Measurements from ENCODE around the gene TRPM3. TPM values are rescaled to one million over a fixed set of nuclear protein-coding genes. Genes with fewer than 3 reads are reported as not detected.

TRPM3 gene
- total RNA-seq, 1 experiment from 2014 or later, result not detected

GRCh38 chr9:70805949-70806348 lies 315.5 kb downstream of the TRPM3 start:
- Histone ChIP-seq H3K27me3 (replicated peaks; ENCODE audit: control insufficient read depth, insufficient read depth, low read length) (no peaks in the 10 kb centered on the region), H3K4me3 (ENCODE audit: low read depth, low read length) (no peak overlapping the region), H3K9me3 (no peaks in the 10 kb centered on the region), H3K4me1 (no peaks in the 10 kb centered on the region), H3K36me3 (ENCODE audit: control insufficient read depth, insufficient read depth, low read length) (no peaks in the 10 kb centered on the region)
- ChIA-PET POLR2A (no interaction called here), CTCF (no interaction called here)
- TF ChIP-seq, protein P1, sequence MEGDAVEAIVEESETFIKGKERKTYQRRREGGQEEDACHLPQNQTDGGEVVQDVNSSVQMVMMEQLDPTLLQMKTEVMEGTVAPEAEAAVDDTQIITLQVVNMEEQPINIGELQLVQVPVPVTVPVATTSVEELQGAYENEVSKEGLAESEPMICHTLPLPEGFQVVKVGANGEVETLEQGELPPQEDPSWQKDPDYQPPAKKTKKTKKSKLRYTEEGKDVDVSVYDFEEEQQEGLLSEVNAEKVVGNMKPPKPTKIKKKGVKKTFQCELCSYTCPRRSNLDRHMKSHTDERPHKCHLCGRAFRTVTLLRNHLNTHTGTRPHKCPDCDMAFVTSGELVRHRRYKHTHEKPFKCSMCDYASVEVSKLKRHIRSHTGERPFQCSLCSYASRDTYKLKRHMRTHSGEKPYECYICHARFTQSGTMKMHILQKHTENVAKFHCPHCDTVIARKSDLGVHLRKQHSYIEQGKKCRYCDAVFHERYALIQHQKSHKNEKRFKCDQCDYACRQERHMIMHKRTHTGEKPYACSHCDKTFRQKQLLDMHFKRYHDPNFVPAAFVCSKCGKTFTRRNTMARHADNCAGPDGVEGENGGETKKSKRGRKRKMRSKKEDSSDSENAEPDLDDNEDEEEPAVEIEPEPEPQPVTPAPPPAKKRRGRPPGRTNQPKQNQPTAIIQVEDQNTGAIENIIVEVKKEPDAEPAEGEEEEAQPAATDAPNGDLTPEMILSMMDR (IDR thresholded peaks at IDR 0.05; ENCODE audit: insufficient read depth in 1 of 2, low read depth in 1 of 2, low read length in 1 of 2, severe bottlenecking in 1 of 2, unreplicated experiment in 1 of 2), result no peak
- Mint-ChIP-seq H3K4me3 (ENCODE audit: unreplicated experiment) (no peak overlapping the region), H3K4me1 (ENCODE audit: low read depth, unreplicated experiment) (no peaks in the 10 kb centered on the region), H3K27me3 (ENCODE audit: insufficient read depth, unreplicated experiment) (peaks cover 4% of the 10 kb centered on the region), H3K27ac (ENCODE audit: unreplicated experiment) (no peak overlapping the region), H3K9me3 (ENCODE audit: unreplicated experiment) (no peaks in the 10 kb centered on the region), H3K36me3 (ENCODE audit: insufficient read depth, unreplicated experiment) (no peaks in the 10 kb centered on the region)
- no peak for DNase-seq
- no TSS peak for BruUV-seq (replicated peaks)
- intact Hi-C loops (cut with micrococcal nuclease; ENCODE audit: unreplicated experiment), result no loop called here

GRCh38 chr9:70802758-70803436 lies 318.5 kb downstream of the TRPM3 start:
- TF ChIP-seq, protein P1 (IDR thresholded peaks at IDR 0.05; ENCODE audit: insufficient read depth in 1 of 2, low read depth in 1 of 2, low read length in 1 of 2, severe bottlenecking in 1 of 2, unreplicated experiment in 1 of 2), result no peak
- Mint-ChIP-seq H3K27me3 (ENCODE audit: insufficient read depth, unreplicated experiment) (peaks cover 4% of the 10 kb centered on the region), H3K9me3 (ENCODE audit: unreplicated experiment) (no peaks in the 10 kb centered on the region), H3K27ac (ENCODE audit: unreplicated experiment) (no peak overlapping the region), H3K4me1 (ENCODE audit: low read depth, unreplicated experiment) (no peaks in the 10 kb centered on the region), H3K36me3 (ENCODE audit: insufficient read depth, unreplicated experiment) (no peaks in the 10 kb centered on the region), H3K4me3 (ENCODE audit: unreplicated experiment) (no peak overlapping the region)
- ChIA-PET POLR2A (no interaction called here), CTCF (no interaction called here)
- BruUV-seq (replicated peaks), result no TSS peak
- Histone ChIP-seq H3K4me3 (ENCODE audit: low read depth, low read length) (no peak overlapping the region), H3K27me3 (replicated peaks; ENCODE audit: control insufficient read depth, insufficient read depth, low read length) (no peaks in the 10 kb centered on the region), H3K9me3 (no peaks in the 10 kb centered on the region), H3K36me3 (ENCODE audit: control insufficient read depth, insufficient read depth, low read length) (no peaks in the 10 kb centered on the region), H3K4me1 (no peaks in the 10 kb centered on the region)
- intact Hi-C loops (cut with micrococcal nuclease; ENCODE audit: unreplicated experiment), result no loop called here
- DNase-seq, result no peak

DNA sequence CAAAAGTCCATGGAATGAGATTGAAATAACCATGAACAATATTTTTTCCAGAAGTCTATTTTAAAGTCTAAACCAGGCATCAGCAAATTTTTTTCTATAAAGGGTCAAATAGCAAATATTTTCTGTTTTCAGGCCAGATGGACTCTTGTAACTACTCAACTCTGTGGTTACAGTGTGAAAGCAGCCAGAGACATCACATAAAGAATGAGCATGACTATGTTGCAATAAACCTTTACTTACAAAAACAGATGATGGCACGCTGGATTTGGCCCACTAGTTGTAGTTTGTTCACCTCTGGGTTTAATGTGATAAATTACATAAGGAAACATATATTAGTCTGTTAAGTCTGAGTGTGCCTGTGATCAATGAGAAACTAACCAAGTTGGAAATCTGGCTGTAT lies 319.2 kb downstream of the TRPM3 start:
- H3K4me1 ChIP-seq, result no peaks in the 10 kb centered on the region
- intact Hi-C loops (cut with micrococcal nuclease; ENCODE audit: unreplicated experiment), result no loop called here
- Mint-ChIP-seq H3K9me3 (ENCODE audit: unreplicated experiment) (no peaks in the 10 kb centered on the region), H3K27ac (ENCODE audit: unreplicated experiment) (no peak overlapping the region), H3K36me3 (ENCODE audit: insufficient read depth, unreplicated experiment) (no peaks in the 10 kb centered on the region), H3K4me3 (ENCODE audit: unreplicated experiment) (no peak overlapping the region), H3K4me1 (ENCODE audit: low read depth, unreplicated experiment) (no peaks in the 10 kb centered on the region), H3K27me3 (ENCODE audit: insufficient read depth, unreplicated experiment) (peaks cover 4% of the 10 kb centered on the region)
- H3K27me3 ChIP-seq (replicated peaks; ENCODE audit: control insufficient read depth, insufficient read depth, low read length), result no peaks in the 10 kb centered on the region
- no peak for DNase-seq
- POLR2A ChIA-PET, result no interaction called here
- BruUV-seq (replicated peaks), result no TSS peak
- TF ChIP-seq, protein P1 (IDR thresholded peaks at IDR 0.05; ENCODE audit: insufficient read depth in 1 of 2, low read depth in 1 of 2, low read length in 1 of 2, severe bottlenecking in 1 of 2, unreplicated experiment in 1 of 2), result no peak
- H3K36me3 ChIP-seq (ENCODE audit: control insufficient read depth, insufficient read depth, low read length), result no peaks in the 10 kb centered on the region
- H3K4me3 ChIP-seq (ENCODE audit: low read depth, low read length), result no peak overlapping the region
- H3K9me3 ChIP-seq, result no peaks in the 10 kb centered on the region
- CTCF ChIA-PET, result no interaction called here
